ENCODE data around the gene GFRA4. TPM values are rescaled to one million over a fixed set of nuclear protein-coding genes. Genes with fewer than 3 reads are reported as not detected.

GFRA4 gene
- total and polyA plus RNA-seq, 10 donors, result not detected

- H3K4me3 ChIP-seq, result no peak overlapping the region
- DNase-seq, result no peak
- no peaks in the 10 kb centered on the region for H3K4me1 ChIP-seq
- 81 to 95% (median 86%) methylated on average over 10 of the region's 10 CpGs for WGBS, 5 donors
- peaks cover 0 to 66% (median 6%) of the 10 kb centered on the region in 6 donors for H3K36me3 ChIP-seq
- no peak for TF ChIP-seq POLR2AphosphoS5 (IDR thresholded peaks at IDR 0.05)
- no peak for TF ChIP-seq POLR2A (IDR thresholded peaks at IDR 0.05)
- no peaks in the 10 kb centered on the region for H3K9me3 ChIP-seq
- intact Hi-C loops (cut with DNase I; ENCODE audit: low total_unique reads), result no loop called here
- H3K27me3 ChIP-seq (replicated peaks in 1 of 7), result no peaks in the 10 kb centered on the region
- H3K27ac ChIP-seq, result no peak overlapping the region
These were observed 50.2 kb downstream of the GFRA4 start for GRCh38 chr20:3612795-3613572.

- Histone ChIP-seq H3K9me3 (no peaks in the 10 kb centered on the region), H3K27ac (no peak overlapping the region), H3K4me3 (no peak overlapping the region), H3K27me3 (replicated peaks in 1 of 7) (no peaks in the 10 kb centered on the region), H3K36me3 (peaks cover 0 to 64% (median 6%) of the 10 kb centered on the region in 6 donors), H3K4me1 (no peaks in the 10 kb centered on the region)
- 76 to 85% (median 81%) methylated on average over 1 of the region's 1 CpG for WGBS, 5 donors
- TF ChIP-seq POLR2AphosphoS5 (IDR thresholded peaks at IDR 0.05) (no peak), CTCF (IDR thresholded peaks at IDR 0.05 in 8 of 11, conservative IDR thresholded peaks at IDR 0.05 in 3 of 11) (no peak), POLR2A (IDR thresholded peaks at IDR 0.05) (no peak)
- intact Hi-C loops (cut with DNase I; ENCODE audit: low total_unique reads), result no loop called here
- DNase-seq, result no peak
These were observed 51.3 kb downstream of the GFRA4 start for GRCh38 chr20:3611901-3612300.

Other genes starting within 250 kb of the GFRA4 start
- gene ATRN, start 192.4 kb downstream of the GFRA4 start, total RNA-seq, result 10 to 100 TPM; 24.6 to 49.9 (median 31.1) TPM
- 1 to 10 TPM; 1.8 to 2.9 (median 2.0) TPM for gene ATRN, start 192.4 kb downstream of the GFRA4 start, polyA plus RNA-seq
- 10 to 100 TPM in 3 of 7 donors, 1 to 10 TPM in 4; 4.0 to 10.7 (median 9.1) TPM for gene ADAM33, start 18.6 kb upstream of the GFRA4 start, total RNA-seq
- 10 to 100 TPM in 1 of 3 donors, 1 to 10 TPM in 2; 5.9 to 31.6 (median 9.5) TPM for gene ADAM33, start 18.6 kb upstream of the GFRA4 start, polyA plus RNA-seq
- gene SIGLEC1, start 49.2 kb upstream of the GFRA4 start, total RNA-seq, result 10 to 100 TPM in 5 of 7 donors, 1 to 10 TPM in 2; 3.0 to 50.2 (median 21.9) TPM
- gene SIGLEC1, start 49.2 kb upstream of the GFRA4 start, polyA plus RNA-seq, result 10 to 100 TPM in 2 of 3 donors, 1 to 10 TPM in 1; 8.1 to 18.4 (median 11.0) TPM
- 10 to 100 TPM; 12.6 to 74.0 (median 29.9) TPM for gene HSPA12B, start 69.3 kb upstream of the GFRA4 start, total RNA-seq
- gene HSPA12B, start 69.3 kb upstream of the GFRA4 start, polyA plus RNA-seq, result 10 to 100 TPM in 2 of 3 donors, 1 to 10 TPM in 1; 5.7 to 41.6 (median 21.3) TPM
- 10 to 100 TPM; 29.4 to 42.4 (median 35.1) TPM for gene ADISSP, start 104.4 kb upstream of the GFRA4 start, total RNA-seq
- gene ADISSP, start 104.4 kb upstream of the GFRA4 start, polyA plus RNA-seq, result 10 to 100 TPM; 31.3 to 55.5 (median 36.8) TPM
- gene SPEF1, start 118.0 kb upstream of the GFRA4 start, total RNA-seq, result not detected
- under 1 TPM in 2 of 3 donors, not detected in 1; 0.06 to 0.11 TPM for gene SPEF1, start 118.0 kb upstream of the GFRA4 start, polyA plus RNA-seq
- 10 to 100 TPM; 41.8 to 84.7 (median 57.9) TPM for gene CENPB, start 123.3 kb upstream of the GFRA4 start, total RNA-seq
- 10 to 100 TPM; 24.8 to 56.9 (median 29.3) TPM for gene CENPB, start 123.3 kb upstream of the GFRA4 start, polyA plus RNA-seq
- 10 to 100 TPM; 48.3 to 67.7 (median 55.1) TPM for gene CDC25B, start 132.9 kb upstream of the GFRA4 start, total RNA-seq
- gene CDC25B, start 132.9 kb upstream of the GFRA4 start, polyA plus RNA-seq, result 10 to 100 TPM; 22.8 to 45.8 (median 42.9) TPM
- 10 to 100 TPM; 11.1 to 19.0 (median 17.1) TPM for gene AP5S1, start 157.1 kb upstream of the GFRA4 start, total RNA-seq
- gene AP5S1, start 157.1 kb upstream of the GFRA4 start, polyA plus RNA-seq, result 1 to 10 TPM; 5.3 to 9.6 (median 5.6) TPM
- gene MAVS, start 183.4 kb upstream of the GFRA4 start, total RNA-seq, result 10 to 100 TPM; 27.2 to 45.0 (median 41.0) TPM
- 10 to 100 TPM in 1 of 3 donors, 1 to 10 TPM in 2; 4.1 to 18.5 (median 5.2) TPM for gene MAVS, start 183.4 kb upstream of the GFRA4 start, polyA plus RNA-seq
- 10 to 100 TPM; 45.5 to 74.4 (median 67.9) TPM for gene PANK2, start 226.0 kb upstream of the GFRA4 start, total RNA-seq
- 10 to 100 TPM; 23.0 to 36.2 (median 32.3) TPM for gene PANK2, start 226.0 kb upstream of the GFRA4 start, polyA plus RNA-seq

Measured in spleen (tissue), 11 donors.